Measurements from ENCODE around the gene IGFALS.
A peak's percentile ranks its signal among the peaks of the same experiment; 100 is the strongest.

IGFALS gene

GRCh38 chr16:1793578-1794220 is at the start of gene IGFALS:
IGFALS (minus strand) TSS chr16:1793705; CDS start chr16:1793652, 53 bp downstream.
- no peak for DNase-seq (ENCODE audit: low read depth)

- no peak for DNase-seq (ENCODE audit: low read depth)
Measured at GRCh38 chr16:1839554-1839953, 46.0 kb upstream of the IGFALS start.

- no peak for DNase-seq (ENCODE audit: low read depth)
Measured at GRCh38 chr16:1834096-1834495, 40.6 kb upstream of the IGFALS start.

GRCh38 chr16:1832838-1833454 is 39.4 kb upstream of the IGFALS start:
- DNase-seq (ENCODE audit: low read depth) = no peak

- DNase-seq (ENCODE audit: low read depth) = no peak
Measured at GRCh38 chr16:1831186-1832075, 37.9 kb upstream of the IGFALS start.

GRCh38 chr16:1830213-1830612 is 36.7 kb upstream of the IGFALS start:
- no peak for DNase-seq (ENCODE audit: low read depth)

- no peak for DNase-seq (ENCODE audit: low read depth)
Measured at GRCh38 chr16:1828645-1829410, 35.3 kb upstream of the IGFALS start.

- DNase-seq (ENCODE audit: low read depth) = peak; percentile 78
Measured at GRCh38 chr16:1826691-1827573, 33.4 kb upstream of the IGFALS start, which contains the start of the genes FAHD1 and HAGH. FAHD1 (plus strand) TSS chr16:1827206; CDS start chr16:1827239, 33 bp downstream. HAGH (minus strand) TSS chr16:1826825; CDS start chr16:1826787, 38 bp downstream.

GRCh38 chr16:1825864-1826690 is 32.6 kb upstream of the IGFALS start:
- DNase-seq (ENCODE audit: low read depth) = peak; percentile 40

GRCh38 chr16:1825381-1825863 is 31.9 kb upstream of the IGFALS start:
- DNase-seq (ENCODE audit: low read depth) = no peak

GRCh38 chr16:1823821-1824220 is 30.3 kb upstream of the IGFALS start:
- no peak for DNase-seq (ENCODE audit: low read depth)

GRCh38 chr16:1822801-1823200 is 29.3 kb upstream of the IGFALS start:
- no peak for DNase-seq (ENCODE audit: low read depth)

GRCh38 chr16:1821861-1822611 is 28.5 kb upstream of the IGFALS start:
- no peak for DNase-seq (ENCODE audit: low read depth)

GRCh38 chr16:1820946-1821290 is 27.4 kb upstream of the IGFALS start:
- no peak for DNase-seq (ENCODE audit: low read depth)

GRCh38 chr16:1820096-1820945 is 26.8 kb upstream of the IGFALS start:
- no peak for DNase-seq (ENCODE audit: low read depth)

GRCh38 chr16:1819611-1820010 is 26.1 kb upstream of the IGFALS start:
- no peak for DNase-seq (ENCODE audit: low read depth)

- no peak for DNase-seq (ENCODE audit: low read depth)
Measured at GRCh38 chr16:1818873-1819525, 25.5 kb upstream of the IGFALS start.

Measured in stimulated activated CD8-positive, alpha-beta memory T cell treated with anti-CD3 and anti-CD28 coated beads, Interleukin-15, amount 100 ng/mL, for 24 hours (primary cell).